HEK293 (cell line): ENCODE results near the gene LMNA.
A peak's percentile ranks its signal among the peaks of the same experiment; 100 is the strongest.

ENCODE experiments used
- GLI2 ChIP-seq: fragments of 450-650 bp; formaldehyde crosslinking; IDR thresholded peaks from 2 replicates; pipeline ENCODE4; 2017; ENCODE audit warnings: missing biosample characterization, missing genetic modification characterization, low read depth, borderline replicate concordance
- GLIS1 ChIP-seq: fragments of 450-650 bp; formaldehyde crosslinking; IDR thresholded peaks from 2 replicates; pipeline ENCODE4 v1.5.1; 2016; ENCODE audit warnings: missing biosample characterization, missing genetic modification characterization
- GLIS2 ChIP-seq: fragments of 450-650 bp; formaldehyde crosslinking; IDR thresholded peaks from 2 replicates; pipeline ENCODE4 v1.5.1; 2016; ENCODE audit warnings: missing biosample characterization, missing genetic modification characterization
- KLF16 ChIP-seq: fragments of 450-650 bp; formaldehyde crosslinking; IDR thresholded peaks from 2 replicates; pipeline ENCODE4 v1.5.1; 2017; ENCODE audit warnings: missing biosample characterization, missing genetic modification characterization
- KLF17 ChIP-seq: fragments of 450-650 bp; formaldehyde crosslinking; IDR thresholded peaks from 2 replicates; pipeline ENCODE4 v1.5.1; 2016; ENCODE audit warnings: missing biosample characterization, missing genetic modification characterization
- KLF7 ChIP-seq: fragments of 450-650 bp; formaldehyde crosslinking; IDR thresholded peaks from 2 replicates; pipeline ENCODE4 v1.5.1; 2016; ENCODE audit warnings: missing biosample characterization, missing genetic modification characterization, borderline replicate concordance
- KLF8 ChIP-seq: fragments of 450-650 bp; formaldehyde crosslinking; IDR thresholded peaks from 2 replicates; pipeline ENCODE4 v1.5.1; 2016; ENCODE audit warnings: missing biosample characterization, missing genetic modification characterization
- MEIS1 ChIP-seq: sonication (generic); formaldehyde crosslinking; IDR thresholded peaks from 2 replicates; pipeline ENCODE4 v1.8.1; 2022; ENCODE audit warnings: missing genetic modification reagents, mild to moderate bottlenecking, borderline replicate concordance
- PBX3 ChIP-seq: sonication (generic); formaldehyde crosslinking; IDR thresholded peaks from 2 replicates; pipeline ENCODE4 v1.8.1; 2022; ENCODE audit warnings: mild to moderate bottlenecking, moderate library complexity, missing genetic modification reagents
- PRDM1 ChIP-seq: fragments of 450-650 bp; formaldehyde crosslinking; IDR thresholded peaks from 2 replicates; pipeline ENCODE4; 2016; ENCODE audit warnings: missing biosample characterization, missing genetic modification characterization
- PRDM10 ChIP-seq: fragments of 450-650 bp; formaldehyde crosslinking; IDR thresholded peaks from 2 replicates; pipeline ENCODE4 v1.5.1; 2016; ENCODE audit warnings: missing biosample characterization, missing genetic modification characterization
- WT1 ChIP-seq: fragments of 450-650 bp; formaldehyde crosslinking; IDR thresholded peaks from 2 replicates; pipeline ENCODE4 v1.5.1; 2016; ENCODE audit warnings: missing biosample characterization, missing genetic modification characterization
- YY2 ChIP-seq: fragments of 450-650 bp; formaldehyde crosslinking; IDR thresholded peaks from 2 replicates; pipeline ENCODE4 v1.5.1; 2016; ENCODE audit warnings: missing biosample characterization, missing genetic modification characterization
- ZBTB20 ChIP-seq: fragments of 450-650 bp; formaldehyde crosslinking; IDR thresholded peaks from 2 replicates; pipeline ENCODE4 v1.5.1; 2016; ENCODE audit warnings: missing biosample characterization, missing genetic modification characterization
- ZNF132 ChIP-seq: fragments of 450-650 bp; formaldehyde crosslinking; IDR thresholded peaks from 2 replicates; pipeline ENCODE4 v1.5.1; 2017; ENCODE audit warnings: missing biosample characterization, missing genetic modification characterization, borderline replicate concordance
- ZNF138 ChIP-seq: fragments of 450-650 bp; formaldehyde crosslinking; IDR thresholded peaks from 2 replicates; pipeline ENCODE4 v1.5.1; 2016; ENCODE audit warnings: missing biosample characterization, missing genetic modification characterization, borderline replicate concordance
- ZNF324 ChIP-seq: fragments of 450-650 bp; formaldehyde crosslinking; IDR thresholded peaks from 2 replicates; pipeline ENCODE4 v1.5.1; 2016; ENCODE audit warnings: missing biosample characterization, missing genetic modification characterization
- ZNF416 ChIP-seq: fragments of 450-650 bp; formaldehyde crosslinking; IDR thresholded peaks from 2 replicates; pipeline ENCODE4 v1.5.1; 2016; ENCODE audit warnings: missing biosample characterization, missing genetic modification characterization
- ZNF488 ChIP-seq: fragments of 450-650 bp; formaldehyde crosslinking; IDR thresholded peaks from 2 replicates; pipeline ENCODE4 v1.5.1; 2016; ENCODE audit warnings: missing biosample characterization, missing genetic modification characterization
- ZNF518A ChIP-seq: fragments of 450-650 bp; formaldehyde crosslinking; conservative IDR thresholded peaks from 2 replicates; pipeline ENCODE4 v1.5.1; 2016; ENCODE audit warnings: low read depth, missing biosample characterization, missing genetic modification characterization
- ZNF768 ChIP-seq: fragments of 450-650 bp; formaldehyde crosslinking; IDR thresholded peaks from 2 replicates; pipeline ENCODE4 v1.5.1; 2018; ENCODE audit warnings: missing biosample characterization, mild to moderate bottlenecking, missing genetic modification characterization
- ZNF843 ChIP-seq: fragments of 450-650 bp; formaldehyde crosslinking; IDR thresholded peaks from 2 replicates; pipeline ENCODE4 v1.5.1; 2016; ENCODE audit warnings: missing biosample characterization, missing genetic modification characterization
- ZSCAN16 ChIP-seq: fragments of 450-650 bp; formaldehyde crosslinking; IDR thresholded peaks from 2 replicates; pipeline ENCODE4 v1.5.1; 2016; ENCODE audit warnings: missing biosample characterization, missing genetic modification characterization
- ZSCAN30 ChIP-seq: fragments of 450-650 bp; IDR thresholded peaks from 2 replicates; pipeline ENCODE4 v1.5.1; 2018; ENCODE audit warnings: missing biosample characterization, mild to moderate bottlenecking, missing genetic modification characterization, moderate library complexity
- ZSCAN4 ChIP-seq: fragments of 450-650 bp; formaldehyde crosslinking; IDR thresholded peaks from 2 replicates; pipeline ENCODE4 v1.5.1; 2017; ENCODE audit warnings: missing biosample characterization, missing genetic modification characterization

LMNA gene

GRCh38 chr1:156129687-156130577, 15.4 kb downstream of the LMNA start (continued):
- TF ChIP-seq PRDM10: peak; percentile 86
- peak; percentile 80; the same call in 1 of the 2 replicates for TF ChIP-seq ZSCAN30 (tag by site-specific recombination)
- TF ChIP-seq GLIS2 (tag by site-specific recombination): peak; percentile 84
- TF ChIP-seq MEIS1: no peak
- no peak for TF ChIP-seq GLI2 (tag by site-specific recombination)
- TF ChIP-seq ZNF416: peak; percentile 98
- TF ChIP-seq ZNF138 (tag by site-specific recombination): no peak
- TF ChIP-seq KLF17: peak; percentile 98
- TF ChIP-seq YY2 (tag by site-specific recombination): no peak
- no peak for TF ChIP-seq PBX3
- peak; percentile 81 for TF ChIP-seq GLIS1 (tag by site-specific recombination)
- TF ChIP-seq KLF8 (tag by site-specific recombination): peak; percentile 94
- TF ChIP-seq ZNF768 (tag by site-specific recombination): no peak
- peak; percentile 68 for TF ChIP-seq ZNF843 (tag by site-specific recombination)
- peak; percentile 81 for TF ChIP-seq PRDM1 (tag by site-specific recombination)
- no peak for TF ChIP-seq ZSCAN4 (tag by site-specific recombination)
- TF ChIP-seq ZNF488 (tag by site-specific recombination): no peak
- peak; percentile 44; the same call in 1 of the 2 replicates for TF ChIP-seq ZNF518A (tag by site-specific recombination)
- peak; percentile 99 for TF ChIP-seq ZBTB20 (tag by site-specific recombination)
- peak; percentile 42; the same call in 1 of the 2 replicates for TF ChIP-seq KLF7 (tag by site-specific recombination)
- peak; percentile 87 for TF ChIP-seq ZNF324 (tag by site-specific recombination)
- peak; percentile 88 for TF ChIP-seq WT1 (tag by site-specific recombination)
- no peak for TF ChIP-seq ZSCAN16 (tag by site-specific recombination)
- TF ChIP-seq KLF16: peak; percentile 85
- TF ChIP-seq ZNF132 (tag by site-specific recombination): no peak
